HFF-Myc (cell line): ENCODE results near the gene PDP2.

ENCODE experiments used
- DNase-seq: peaks from one replicate; pipeline ENCODE4 v3.0.0-alpha.2; 2011; ENCODE audit warnings: low read depth; ENCODE audit errors: extremely low read depth
- H3K4me3 ChIP-seq: replicated peaks from 2 replicates; pipeline ENCODE4 v1.5.1; 2011; ENCODE audit warnings: low read depth, mild to moderate bottlenecking, control low read depth, low read length
- CTCF ChIP-seq: IDR thresholded peaks from 2 replicates; pipeline ENCODE4 v1.5.1; 2012; ENCODE audit warnings: mild to moderate bottlenecking, low read depth, low read length, control low read depth; ENCODE audit errors: missing control alignments

Gene PDP2

GRCh38 chr16:66881964-66882508 lies 1.7 kb downstream of the PDP2 start:
- no peak for TF ChIP-seq CTCF
- H3K4me3 ChIP-seq: peak overlapping the region; percentile 91
- DNase-seq: no peak

GRCh38 chr16:66882702-66883101 lies 2.4 kb downstream of the PDP2 start:
- DNase-seq: no peak

DNA sequence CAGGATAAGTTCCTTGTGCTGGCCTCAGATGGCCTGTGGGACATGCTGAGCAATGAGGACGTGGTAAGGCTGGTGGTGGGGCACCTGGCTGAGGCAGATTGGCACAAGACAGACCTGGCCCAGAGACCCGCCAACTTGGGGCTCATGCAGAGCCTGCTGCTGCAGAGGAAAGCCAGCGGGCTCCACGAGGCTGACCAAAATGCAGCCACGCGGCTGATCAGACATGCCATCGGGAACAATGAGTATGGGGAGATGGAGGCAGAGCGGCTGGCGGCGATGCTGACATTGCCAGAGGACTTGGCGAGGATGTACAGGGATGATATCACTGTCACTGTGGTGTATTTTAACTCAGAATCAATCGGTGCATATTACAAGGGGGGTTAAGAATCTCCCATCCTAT lies 5.2 kb downstream of the PDP2 start:
- DNase-seq: no peak
- no peak overlapping the region for H3K4me3 ChIP-seq
- no peak for TF ChIP-seq CTCF

More at GRCh38 chr16:66882702-66883101, 2.4 kb downstream of the PDP2 start:
- no peak overlapping the region for H3K4me3 ChIP-seq
- TF ChIP-seq CTCF: no peak

- DNase-seq: no peak
- no peak overlapping the region for H3K4me3 ChIP-seq
- no peak for TF ChIP-seq CTCF
These were observed 6.0 kb downstream of the PDP2 start for GRCh38 chr16:66886321-66886720.

DNA sequence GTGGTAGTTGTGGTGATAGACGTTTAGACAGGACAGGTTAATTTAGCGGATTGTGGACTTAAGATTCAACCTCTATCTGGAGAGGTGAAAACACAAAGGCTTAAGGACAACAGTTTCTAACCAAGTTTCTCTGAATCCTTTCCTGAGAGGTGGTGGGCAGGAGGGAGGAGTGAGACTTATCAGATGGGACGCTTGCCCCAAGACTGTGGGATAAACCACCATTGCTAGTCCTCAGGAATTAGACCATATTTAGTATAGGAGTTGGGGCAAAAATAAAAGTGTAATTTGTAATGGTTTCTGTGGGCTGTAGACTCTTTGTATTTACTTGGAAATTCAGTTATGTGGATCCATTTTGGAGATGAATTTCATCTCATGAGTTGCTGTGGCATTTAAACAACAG lies 6.6 kb downstream of the PDP2 start:
- TF ChIP-seq CTCF: no peak
- DNase-seq: no peak
- H3K4me3 ChIP-seq: no peak overlapping the region

DNA sequence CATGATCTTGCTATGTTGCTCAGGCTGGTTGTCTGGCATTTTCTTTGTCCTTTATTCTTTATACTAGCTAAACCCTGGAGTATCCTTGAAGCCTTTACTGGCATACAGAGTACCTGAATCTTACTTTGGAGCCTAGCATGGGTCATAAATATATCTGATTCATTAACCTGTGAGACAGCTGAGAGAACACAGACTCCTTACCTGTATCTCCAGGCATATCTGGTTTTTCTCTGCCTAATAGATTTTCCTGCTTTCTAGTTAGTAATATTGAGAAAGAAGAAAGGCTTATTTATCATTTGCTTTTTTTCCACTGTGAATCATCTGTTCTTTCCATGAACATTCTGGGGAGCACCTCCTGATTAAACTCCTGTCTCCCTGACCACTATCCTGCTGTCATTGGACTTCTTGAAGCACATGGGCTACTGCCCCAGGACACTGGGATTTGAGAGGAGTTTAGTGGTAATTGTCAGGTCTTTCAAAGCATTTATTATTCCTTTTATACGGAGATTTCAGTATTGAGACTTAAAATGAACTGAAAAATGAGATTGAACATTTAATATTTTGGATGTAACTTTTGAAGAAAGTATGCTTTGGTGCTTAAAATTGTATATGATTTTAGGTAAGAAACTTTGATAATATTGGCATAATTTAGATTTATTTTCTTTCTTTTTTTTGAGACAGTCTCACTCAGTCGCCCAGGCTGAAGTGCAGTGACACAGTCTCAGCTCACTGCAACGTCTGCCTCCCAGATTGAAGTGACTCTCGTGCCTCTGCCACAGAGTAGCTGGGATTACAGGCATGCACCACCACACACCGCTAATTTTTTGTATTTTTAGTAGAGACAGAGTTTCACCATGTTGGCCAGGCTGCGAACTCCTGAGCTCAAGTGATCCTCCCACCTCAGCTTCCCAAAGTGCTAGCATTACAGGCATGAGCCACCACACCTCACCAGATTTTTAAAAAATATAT lies 8.6 kb downstream of the PDP2 start:
- H3K4me3 ChIP-seq: no peak overlapping the region
- TF ChIP-seq CTCF: no peak
- DNase-seq: no peak

GRCh38 chr16:66889622-66890021 lies 9.3 kb downstream of the PDP2 start:
- TF ChIP-seq CTCF: no peak

More at GRCh38 chr16:66889622-66890021, 9.3 kb downstream of the PDP2 start:
- H3K4me3 ChIP-seq: no peak overlapping the region
- DNase-seq: no peak
